H1 (cell line): ENCODE data around the gene SCGB1D4. TPM values are rescaled to one million over a fixed set of nuclear protein-coding genes. Genes with fewer than 3 reads are reported as not detected.
"Not testable (repeated sequence)": the region's sequence is repeated elsewhere in the genome, so short reads cannot be mapped to it uniquely, and the experiment has no call there.

Experiments used
- CTCF ChIA-PET: fragments of 300-600 bp; sonication (Branson Sonifier 250); formaldehyde crosslinking; loops from one replicate; lab custom pipeline; 2021; ENCODE audit not compliant: partially characterized antibody; lab: Charles Lee
- POLR2A ChIA-PET: fragments of 300-600 bp; sonication (Branson Sonifier 250); formaldehyde crosslinking; loops from one replicate; lab custom pipeline; 2021; ENCODE audit warnings: inconsistent platforms; ENCODE audit not compliant: partially characterized antibody; lab: Charles Lee
- DNase-seq, 2 experiments: peaks; one replicate each; pipeline versions ENCODE4 v3.0.0 to v3.0.0-alpha.2; 2010 to 2022; ENCODE audit warnings: low spot score in 2 of 2, low read depth in 1 of 2, mixed read lengths in 1 of 2
- FAIRE-seq: peaks from 2 replicates; lab custom pipeline; 2011; peaks lifted over from hg19 to GRCh38; lab: Jason Lieb, UNC
- H2AFZ ChIP-seq: 2 replicates; pipeline ENCODE4 v1.8.1; 2012; ENCODE audit warnings: low read length, inconsistent platforms
- H2AK5ac ChIP-seq: 2 replicates; pipeline ENCODE4 v1.6.1; 2013; ENCODE audit warnings: low read depth, low read length
- H2BK120ac ChIP-seq: replicated peaks from 2 replicates; pipeline ENCODE3; 2013; ENCODE audit warnings: low read depth, low read length, inconsistent platforms
- H2BK12ac ChIP-seq: 2 replicates; pipeline ENCODE4 v1.6.1; 2013; ENCODE audit warnings: low read depth, low read length
- H2BK15ac ChIP-seq: 2 replicates; pipeline ENCODE4 v1.6.1; 2013; ENCODE audit warnings: low read length
- H2BK20ac ChIP-seq: 2 replicates; pipeline ENCODE4 v1.6.1; 2013; ENCODE audit warnings: low read length
- H2BK5ac ChIP-seq: 2 replicates; pipeline ENCODE4 v1.6.1; 2013; ENCODE audit warnings: low read depth, low read length
- H3K14ac ChIP-seq: 2 replicates; pipeline ENCODE4 v1.6.1; 2013; ENCODE audit warnings: inconsistent platforms; ENCODE audit not compliant: insufficient read length
- H3K18ac ChIP-seq: 2 replicates; pipeline ENCODE4 v1.6.1; 2013; ENCODE audit warnings: low read length; ENCODE audit errors: extremely low read depth
- H3K23ac ChIP-seq: 2 replicates; pipeline ENCODE4 v1.6.1; 2013; ENCODE audit warnings: inconsistent platforms; ENCODE audit not compliant: insufficient read length
- H3K23me2 ChIP-seq: 2 replicates; pipeline ENCODE4 v1.6.1; 2013; ENCODE audit warnings: low read depth, low read length
- H3K27ac ChIP-seq: 2 replicates; pipeline ENCODE4 v1.6.1; 2011; ENCODE audit warnings: low read depth, low read length, inconsistent platforms
- H3K27me3 ChIP-seq, 4 experiments: replicated peaks in 1 of 4; 1 replicate in 1 of 4; 2 replicates in 3 of 4; pipeline versions ENCODE4 v1.6.1 to v1.8.1; 2011 to 2013; ENCODE audit warnings: low read length in 3 of 4, mild to moderate bottlenecking in 3 of 4, inconsistent platforms in 2 of 4, mixed read lengths in 2 of 4, moderate library complexity in 1 of 4; ENCODE audit not compliant: control insufficient read depth in 3 of 4, insufficient read depth in 3 of 4; ENCODE audit errors: extremely low read depth in 1 of 4
- H3K36me3 ChIP-seq, 4 experiments: 2 replicates each; pipeline versions ENCODE4 v1.6.1 to v1.8.1; 2011 to 2013; ENCODE audit warnings: mild to moderate bottlenecking in 4 of 4, low read length in 3 of 4, moderate library complexity in 2 of 4, control low read depth in 1 of 4, inconsistent platforms in 1 of 4; ENCODE audit not compliant: insufficient read depth in 4 of 4, control insufficient read depth in 2 of 4
- H3K4ac ChIP-seq: replicated peaks from 2 replicates; pipeline ENCODE3; 2013; ENCODE audit warnings: low read length, low read depth, mixed read lengths, inconsistent platforms; ENCODE audit not compliant: insufficient read length
- H3K4me1 ChIP-seq, 4 experiments: replicated peaks in 1 of 4; 1 replicate in 1 of 4; 2 replicates in 3 of 4; pipeline versions ENCODE4 v1.6.1 to v1.8.1; 2011 to 2013; ENCODE audit warnings: low read length in 3 of 4, inconsistent platforms in 2 of 4, mixed read lengths in 1 of 4; ENCODE audit not compliant: insufficient read depth in 4 of 4, control insufficient read depth in 3 of 4
- H3K4me2 ChIP-seq, 2 experiments: 2 replicates each; pipeline versions ENCODE4 v1.6.1 to v1.8.1; 2011 to 2013; ENCODE audit warnings: low read depth in 2 of 2, low read length in 2 of 2, control low read depth in 1 of 2, inconsistent platforms in 1 of 2, mild to moderate bottlenecking in 1 of 2; ENCODE audit not compliant: insufficient read depth in 1 of 2
- H3K4me3 ChIP-seq, 4 experiments: fragments of 200-600, 300-600 bp in 1 of 4; sonication (generic), shearing (Covaris generic), sonication (Bioruptor Twin) in 1 of 4; 2 replicates each; pipeline versions ENCODE4 v1.5.1 to v1.8.1; 2011 to 2016; ENCODE audit warnings: low read length in 4 of 4, low read depth in 3 of 4, control low read depth in 2 of 4, inconsistent platforms in 2 of 4, mild to moderate bottlenecking in 2 of 4, mixed read lengths in 1 of 4, moderate library complexity in 1 of 4; ENCODE audit not compliant: insufficient read depth in 2 of 4; ENCODE audit errors: extremely low read depth in 1 of 4
- H3K56ac ChIP-seq: replicated peaks from 2 replicates; pipeline ENCODE3; 2013; ENCODE audit warnings: low read depth, mild to moderate bottlenecking, mixed read lengths, low read length, inconsistent platforms; ENCODE audit not compliant: insufficient read length
- H3K79me1 ChIP-seq: 2 replicates; pipeline ENCODE4 v1.6.1; 2013; ENCODE audit warnings: low read depth, low read length, control low read depth
- H3K79me2 ChIP-seq, 2 experiments: 2 replicates each; pipeline versions ENCODE4 v1.6.1 to v1.8.1; 2012 to 2013; ENCODE audit warnings: low read length in 2 of 2, mild to moderate bottlenecking in 2 of 2, inconsistent platforms in 1 of 2; ENCODE audit not compliant: insufficient read depth in 2 of 2, control insufficient read depth in 1 of 2
- H3K9ac ChIP-seq, 4 experiments: replicated peaks in 1 of 4; 1 replicate in 1 of 4; 2 replicates in 3 of 4; pipeline versions ENCODE4 v1.6.1 to v1.8.1; 2011 to 2013; ENCODE audit warnings: low read depth in 3 of 4, low read length in 3 of 4, control low read depth in 2 of 4, mild to moderate bottlenecking in 2 of 4, moderate library complexity in 2 of 4, inconsistent platforms in 1 of 4; ENCODE audit errors: extremely low read depth in 1 of 4
- H3K9me3 ChIP-seq, 2 experiments: 2 replicates each; pipeline versions ENCODE4 v1.6.1 to v1.8.1; 2012 to 2013; ENCODE audit warnings: mild to moderate bottlenecking in 2 of 2, moderate library complexity in 2 of 2, control low read depth in 1 of 2, inconsistent platforms in 1 of 2, low read depth in 1 of 2, low read length in 1 of 2, mixed read lengths in 1 of 2; ENCODE audit not compliant: insufficient read depth in 2 of 2
- H4K20me1 ChIP-seq, 2 experiments: replicated peaks in 1 of 2; 2 replicates each; pipeline versions ENCODE3 to v1.8.1; 2011 to 2013; ENCODE audit warnings: inconsistent platforms in 2 of 2, low read length in 2 of 2, mild to moderate bottlenecking in 1 of 2; ENCODE audit not compliant: insufficient read depth in 2 of 2, control insufficient read depth in 1 of 2
- H4K5ac ChIP-seq: 2 replicates; pipeline ENCODE4 v1.6.1; 2013; ENCODE audit warnings: low read length, low read depth, mixed read lengths, inconsistent platforms; ENCODE audit not compliant: insufficient read length
- H4K8ac ChIP-seq: 2 replicates; pipeline ENCODE4 v1.8.0; 2013; ENCODE audit warnings: mild to moderate bottlenecking, moderate library complexity, low read length, inconsistent platforms; ENCODE audit not compliant: insufficient read depth; ENCODE audit errors: extremely low read depth
- H4K91ac ChIP-seq: replicated peaks from 2 replicates; pipeline ENCODE3; 2013; ENCODE audit warnings: low read length, mixed read lengths, inconsistent platforms; ENCODE audit not compliant: insufficient read length
- TCF12 ChIP-seq: IDR thresholded peaks from 2 replicates; pipeline ENCODE4 v1.6.1; 2011; ENCODE audit warnings: low read depth, mild to moderate bottlenecking, low read length
- WGBS, 2 experiments: shearing (Covaris generic) in 1 of 2; methylation state at CpG; one replicate each; pipeline versions ENCODE4 v1.1.6 to v1.1.7; 2013 to 2015; ENCODE audit warnings: low lambda C conversion rate in 2 of 2, mixed read lengths in 2 of 2, inconsistent platforms in 1 of 2, low coverage in 1 of 2, missing lambda C conversion rate in 1 of 2; ENCODE audit not compliant: insufficient replicate concordance in 2 of 2, insufficient coverage in 1 of 2, insufficient read length in 1 of 2; ENCODE audit errors: extremely low coverage in 1 of 2, missing lambda C conversion rate in 1 of 2; 5-methylcytosine and 5-hydroxymethylcytosine counted together
- polyA plus RNA-seq, 7 experiments: library from polyadenylated mRNA; depleted of rRNA in 3 of 7; stranded (reverse) in 5 of 7; unstranded in 2 of 7; fragments of >200 nt in 5 of 7; fragments of 200-250 nt in 2 of 7; gene quantifications; 1 replicate in 5 of 7; 2 replicates in 1 of 7; 4 replicates in 1 of 7; pipeline versions ENCODE4 v1.2.1 to v1.2.3, GENCODE V29; 2011 to 2013; ENCODE audit warnings: missing spikeins in 2 of 7, mixed read lengths in 2 of 7
- total RNA-seq: library from RNA; stranded (reverse); fragmentation: NEBNext Ultra II Directional; extraction: Animal tissue kit (Norgen Biotek cat#: 25700); gene quantifications from 2 replicates; pipeline ENCODE4 v1.2.1, GENCODE V29; 2021

Gene SCGB1D4
- total and polyA plus RNA-seq, 2 of the 8 experiments (the other 6 are each of a cell fraction or from before 2014, with no cell fraction given), result not detected

DNA sequence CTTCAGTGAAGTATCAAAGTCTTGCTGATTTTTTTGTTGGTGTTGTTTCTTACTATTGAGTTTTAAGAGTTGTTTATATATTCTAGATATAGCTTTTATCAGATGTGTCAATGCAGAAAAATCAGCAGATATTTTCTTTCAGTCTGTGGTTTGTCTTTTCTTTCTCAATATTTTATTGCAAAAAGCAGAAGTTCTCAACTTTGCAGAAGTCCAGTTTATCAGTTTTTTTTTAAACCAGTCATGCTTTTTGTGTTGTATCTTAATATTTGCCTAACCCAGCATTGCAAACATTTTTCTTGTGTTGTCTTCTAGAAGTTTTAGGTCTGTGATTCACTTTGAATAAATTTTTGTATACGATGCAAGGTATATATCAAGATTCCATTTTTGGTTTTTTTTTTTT, 45.3 kb upstream of the SCGB1D4 start (continued):
- TF ChIP-seq TCF12, result no peak
- TF ChIP-seq, all 59 proteins: peak for 0

DNA sequence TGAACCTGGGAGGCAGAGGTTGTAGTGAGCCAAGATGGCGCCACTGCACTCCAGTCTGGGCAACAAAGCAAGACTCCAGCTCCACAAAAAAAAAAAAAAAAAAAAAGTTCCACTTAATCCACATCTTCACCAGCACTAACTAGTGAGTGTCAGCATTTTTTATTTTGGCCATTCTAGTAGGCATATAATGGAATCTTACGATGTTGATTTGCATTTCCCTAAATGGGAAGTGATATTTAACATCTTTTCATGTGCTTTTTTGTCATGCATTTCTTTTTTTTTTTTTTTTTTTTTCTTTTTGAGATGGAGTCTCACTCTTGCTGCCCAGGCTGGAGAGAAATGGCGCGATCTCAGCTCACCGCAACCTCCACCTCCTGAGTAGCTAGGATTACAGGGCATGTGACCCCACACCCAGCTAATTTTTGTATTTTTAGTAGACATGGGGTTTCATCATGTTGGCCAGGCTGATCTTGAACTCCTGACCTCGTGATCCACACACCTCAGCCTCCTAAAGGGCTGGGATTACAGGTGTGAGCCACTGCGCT, 44.8 kb upstream of the SCGB1D4 start:
- not testable (repeated sequence) for H3K79me2 ChIP-seq, H2BK15ac ChIP-seq, H2AK5ac ChIP-seq, H4K8ac ChIP-seq, H3K18ac ChIP-seq, H3K23ac ChIP-seq, H3K9me3 ChIP-seq, H3K4me1 ChIP-seq, H2BK20ac ChIP-seq, H3K23me2 ChIP-seq, H4K5ac ChIP-seq, H3K9ac ChIP-seq, FAIRE-seq, H4K91ac ChIP-seq, H3K27me3 ChIP-seq, H3K27ac ChIP-seq, H4K20me1 ChIP-seq, H2BK120ac ChIP-seq, H3K4me2 ChIP-seq, DNase-seq, H2AFZ ChIP-seq, H2BK5ac ChIP-seq, H3K79me1 ChIP-seq, H3K56ac ChIP-seq, H2BK12ac ChIP-seq, H3K4me3 ChIP-seq, H3K14ac ChIP-seq, H3K4ac ChIP-seq, H3K36me3 ChIP-seq
- ChIA-PET CTCF (interaction anchor here (0.7 to 3.4 kb wide), 7 partner anchors 20 to 365 kb away, joined by 3 to 11 read pairs (median 4); partner anchors contain the start of gene UQCC3), POLR2A (interaction anchor here (0.6 kb wide), 1 partner anchor 255 kb away, joined by 3 read pairs; no protein-coding TSS in a partner anchor)
- 88% methylated on average over 7 of the region's 7 CpGs; no CpG with 5 or more reads in 1 of the 2 experiments for WGBS, 2 experiments
